GM21390 (cell line): ENCODE data around the gene DGCR2.

Experiments
- ATAC-seq: cut with Tn5 transposase; IDR thresholded peaks from one replicate; pipeline ENCODE4 v1.9.1; 2021; ENCODE audit not compliant: unreplicated experiment

Gene DGCR2

GRCh38 chr22:19146215-19146968 lies 24.2 kb upstream of the DGCR2 start:
- no peak for ATAC-seq

GRCh38 chr22:19143967-19144400 lies 21.8 kb upstream of the DGCR2 start:
- no peak for ATAC-seq

- ATAC-seq, result no peak
Measured at GRCh38 chr22:19143212-19143611, 21.0 kb upstream of the DGCR2 start.

- no peak for ATAC-seq
Measured at GRCh38 chr22:19142394-19142793, 20.2 kb upstream of the DGCR2 start.

GRCh38 chr22:19139974-19140373 lies 17.8 kb upstream of the DGCR2 start:
- no peak for ATAC-seq

- ATAC-seq, result no peak
Measured at GRCh38 chr22:19139001-19139356, 16.8 kb upstream of the DGCR2 start.

GRCh38 chr22:19138217-19139000 lies 16.2 kb upstream of the DGCR2 start:
- no peak for ATAC-seq

GRCh38 chr22:19137384-19138216 lies 15.4 kb upstream of the DGCR2 start:
- ATAC-seq, result no peak

GRCh38 chr22:19136915-19137314 lies 14.7 kb upstream of the DGCR2 start:
- no peak for ATAC-seq

- ATAC-seq, result no peak
Measured at GRCh38 chr22:19134874-19135273, 12.7 kb upstream of the DGCR2 start.

GRCh38 chr22:19134176-19134831 lies 12.1 kb upstream of the DGCR2 start:
- no peak for ATAC-seq

- no peak for ATAC-seq
Measured at GRCh38 chr22:19133561-19133960, 11.3 kb upstream of the DGCR2 start.

- ATAC-seq, result no peak
Measured at GRCh38 chr22:19132693-19133400, 10.6 kb upstream of the DGCR2 start.

- no peak for ATAC-seq
Measured at GRCh38 chr22:19132153-19132552, 9.9 kb upstream of the DGCR2 start.

- no peak for ATAC-seq
Measured at GRCh38 chr22:19131685-19132015, 9.4 kb upstream of the DGCR2 start.

- ATAC-seq, result no peak
Measured at GRCh38 chr22:19130959-19131684, 8.9 kb upstream of the DGCR2 start, which contains the start of gene TSSK2. TSS of gene TSSK2 (plus strand) at chr22:19131308. CDS start at chr22:19131400, 92 bp downstream.

GRCh38 chr22:19129871-19130270 lies 7.7 kb upstream of the DGCR2 start:
- ATAC-seq, result no peak

- ATAC-seq, result no peak
Measured at GRCh38 chr22:19128946-19129727, 6.9 kb upstream of the DGCR2 start.

- ATAC-seq, result no peak
Measured at GRCh38 chr22:19128009-19128401, 5.8 kb upstream of the DGCR2 start.
